Islet of Langerhans (tissue), 1 donor: ENCODE measurements around the gene HMGN4.
"Not testable (repeated sequence)": the region's sequence is repeated elsewhere in the genome, so short reads cannot be mapped to it uniquely, and the experiment has no call there.

ENCODE experiments used
- FAIRE-seq: peaks from one replicate; lab custom pipeline; 2011; peaks lifted over from hg19 to GRCh38; lab: Jason Lieb, UNC

The HMGN4 gene

DNA sequence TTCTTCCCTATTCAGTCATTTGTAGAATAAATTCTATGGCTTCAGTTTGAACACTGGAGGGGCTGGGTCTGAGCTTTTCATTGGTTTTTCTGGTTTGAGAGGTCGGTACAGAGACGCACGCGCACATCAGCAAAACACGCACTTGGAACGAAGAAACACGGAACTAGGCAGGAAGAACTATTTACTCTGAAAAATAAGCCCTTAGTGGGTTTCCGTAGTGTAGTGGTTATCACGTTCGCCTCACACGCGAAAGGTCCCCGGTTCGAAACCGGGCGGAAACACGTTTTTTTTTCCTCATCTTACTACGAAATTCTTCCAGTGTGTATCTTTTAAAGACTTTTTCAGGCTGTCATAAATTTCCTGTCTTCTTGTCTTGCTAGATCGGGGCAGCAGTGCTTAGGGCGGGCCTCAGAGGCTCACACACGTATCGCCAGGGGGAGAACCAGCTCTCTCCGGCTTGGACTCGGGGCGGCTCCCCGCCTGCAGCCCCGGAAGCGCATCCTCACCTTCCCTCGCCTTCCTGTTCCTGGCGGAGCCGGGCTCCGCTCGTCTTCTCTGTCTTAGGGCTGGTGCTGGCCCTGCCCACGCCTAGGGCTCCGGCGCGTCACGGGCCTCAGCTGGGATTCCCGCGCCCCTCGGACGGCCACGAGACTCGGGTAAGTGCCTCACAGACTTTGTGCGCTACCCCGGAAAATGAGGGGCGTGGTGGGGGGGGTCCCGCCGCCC is at the start of gene HMGN4:
Gene HMGN4 (plus strand): TSS at position 521 of the 726 bp plus-strand sequence. CDS start 6,841 bp downstream, outside the sequence.
- FAIRE-seq: no peak

DNA sequence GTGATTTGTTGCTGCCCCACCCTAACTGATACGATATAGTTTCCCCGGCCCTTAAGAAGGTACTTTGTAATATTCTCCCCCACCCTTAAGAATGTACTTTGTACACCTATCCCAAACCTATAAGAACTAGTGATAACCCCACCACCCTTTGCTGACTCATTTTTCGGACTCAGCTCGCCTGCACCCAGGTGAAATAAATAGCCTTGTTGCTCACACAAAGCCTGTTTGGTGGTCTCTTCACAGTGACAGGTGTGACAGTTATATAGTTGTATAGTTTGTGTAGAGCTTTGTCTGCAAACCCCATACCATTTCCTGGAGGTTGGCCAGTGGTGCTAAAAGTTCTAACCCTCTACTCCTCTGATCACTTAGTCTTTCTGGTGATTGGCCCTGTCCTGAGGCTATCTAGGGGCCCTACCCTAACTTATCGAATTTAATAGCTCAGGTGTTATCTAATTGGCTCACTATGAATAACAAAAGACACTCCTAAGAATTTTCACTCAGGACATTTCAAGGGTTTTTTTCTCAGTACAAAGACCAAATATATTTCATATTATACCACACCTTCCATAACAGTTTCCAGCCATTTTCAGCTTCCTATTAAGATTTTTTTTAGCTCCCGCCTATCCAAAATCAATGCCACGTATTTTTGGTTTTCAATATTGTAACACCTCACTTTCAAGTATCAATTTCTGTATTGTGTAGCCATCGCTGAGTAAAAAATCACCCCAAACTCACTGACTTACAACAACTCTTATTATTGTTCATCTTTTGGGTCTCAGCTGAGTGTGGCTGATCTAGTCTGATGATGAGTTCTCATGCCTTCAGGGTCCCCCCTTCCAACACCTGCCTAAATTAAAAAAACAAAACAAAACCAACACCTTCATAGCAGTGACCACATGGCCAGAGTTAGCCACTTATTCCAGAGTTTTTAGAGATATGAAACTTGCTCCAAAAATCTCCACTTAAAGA is 47.9 kb upstream of the HMGN4 start:
- no peak for FAIRE-seq

DNA sequence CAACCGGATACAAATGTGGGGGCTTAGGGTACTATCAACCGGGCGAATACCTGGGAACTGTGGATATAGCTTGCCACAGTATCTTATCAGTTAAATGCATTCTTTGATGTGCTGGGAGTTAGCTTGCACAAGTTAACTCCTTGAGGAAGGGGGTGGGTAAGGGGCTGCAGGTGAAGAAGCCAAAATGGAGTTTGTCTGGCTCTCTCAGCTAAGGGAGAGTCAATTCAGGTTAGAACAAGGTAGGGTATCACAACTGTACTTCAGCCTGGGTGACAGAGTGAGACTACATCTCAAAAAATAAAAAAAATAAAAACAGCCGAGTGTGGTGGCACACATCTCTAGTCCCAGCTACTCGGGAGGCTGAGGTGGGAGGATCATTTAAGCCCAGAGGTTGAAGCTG is 46.6 kb upstream of the HMGN4 start:
- no peak for FAIRE-seq

DNA sequence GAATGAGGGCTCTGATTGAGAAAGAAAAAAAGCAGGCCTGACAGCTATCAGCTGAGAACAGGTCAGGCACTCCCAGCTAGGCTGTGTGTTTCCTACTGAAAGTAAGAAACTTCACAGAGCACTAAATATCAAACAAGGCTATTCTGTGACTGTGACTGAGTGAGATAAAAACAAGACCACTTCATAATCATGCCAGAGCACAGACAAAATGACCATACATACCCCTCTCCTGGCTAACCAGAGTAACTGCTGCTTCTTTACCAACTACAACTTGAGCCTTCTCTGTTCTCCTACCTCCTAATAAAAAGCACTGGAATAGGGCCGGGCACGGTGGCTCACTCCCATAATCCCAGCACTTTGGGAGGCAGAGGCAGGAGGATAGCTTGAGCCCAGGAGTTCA is 44.9 kb upstream of the HMGN4 start:
- no peak for FAIRE-seq

DNA sequence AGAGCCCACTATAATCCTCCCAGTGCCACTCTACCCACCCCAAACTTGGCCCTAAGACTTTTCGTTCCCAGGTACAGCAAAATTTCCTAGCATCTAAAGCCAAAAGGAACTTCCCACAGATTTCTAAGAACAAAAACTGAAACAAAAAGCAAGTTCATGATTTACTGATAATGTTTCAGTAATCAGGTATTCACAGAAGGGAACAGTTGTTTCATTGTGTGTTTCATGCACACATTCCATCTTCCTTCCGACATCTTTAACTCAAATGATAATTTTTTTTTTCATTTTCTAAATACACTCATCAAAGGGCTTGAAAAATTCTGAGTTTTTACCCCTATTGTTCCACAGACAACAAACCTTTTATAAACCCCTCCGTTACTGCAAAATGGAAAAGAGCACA is 44.0 kb upstream of the HMGN4 start:
- FAIRE-seq: no peak

DNA sequence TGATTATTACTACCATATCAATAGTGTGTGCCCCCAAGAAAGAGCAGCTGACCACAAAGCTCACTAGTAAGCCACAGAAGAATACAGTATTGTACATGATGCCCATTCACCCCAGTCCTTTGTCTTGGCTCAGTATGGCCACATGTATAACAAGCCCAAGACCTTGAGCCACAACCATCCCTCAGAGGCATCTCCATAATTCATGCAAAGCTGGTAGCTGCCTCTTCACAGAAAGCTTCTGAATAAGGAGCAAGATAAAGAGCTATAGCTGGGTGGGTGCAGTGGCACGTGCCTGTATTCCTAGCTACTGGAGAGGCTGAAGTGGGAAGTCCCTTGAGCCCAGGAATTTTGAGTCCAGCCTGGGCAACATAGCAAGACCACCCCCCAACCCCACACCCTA is 42.9 kb upstream of the HMGN4 start:
- no peak for FAIRE-seq

DNA sequence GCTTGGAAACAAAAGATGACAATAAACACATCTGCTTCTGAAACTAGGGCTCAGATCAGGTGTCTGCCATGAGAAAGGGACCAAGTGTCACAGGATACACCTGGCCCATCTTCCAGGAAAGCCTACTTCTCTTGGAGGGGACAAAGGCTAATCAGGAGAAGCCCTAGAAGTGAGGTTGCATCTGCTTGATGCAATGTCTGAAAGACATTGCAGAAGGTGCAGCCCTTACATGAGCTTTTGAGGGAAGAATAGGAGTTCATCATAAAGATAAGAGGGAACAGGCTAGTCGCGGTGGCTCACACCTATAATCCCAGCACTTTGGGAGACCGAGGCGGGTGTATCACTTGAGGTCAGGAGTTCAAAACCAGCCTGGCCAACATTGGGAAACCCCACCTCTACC is 40.6 kb upstream of the HMGN4 start:
- FAIRE-seq: no peak

DNA sequence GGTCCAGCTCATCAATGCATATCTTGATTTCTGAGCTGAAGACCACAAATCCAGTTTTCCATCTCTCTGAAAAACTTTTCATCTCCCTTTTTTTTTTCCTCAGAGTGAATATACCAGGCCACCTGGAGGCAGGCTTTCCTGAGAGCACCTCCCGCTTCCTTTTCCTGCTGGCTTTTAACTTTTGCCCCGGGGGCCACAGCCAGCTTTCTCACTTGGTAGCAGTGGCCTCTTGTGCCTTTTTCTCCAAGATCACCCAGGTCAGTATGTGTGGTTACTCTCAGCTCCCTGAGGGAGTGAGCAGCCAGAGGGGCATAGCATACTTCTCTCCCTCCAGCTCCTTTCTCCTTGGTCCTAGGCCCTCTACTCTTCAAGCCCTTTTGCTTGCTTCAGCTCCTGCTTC is 38.1 kb upstream of the HMGN4 start, which contains the start of gene BTN1A1:
Gene BTN1A1 (plus strand): TSS at position 202 of the 400 bp plus-strand sequence. CDS start 984 bp downstream, outside the sequence.
- FAIRE-seq: no peak

DNA sequence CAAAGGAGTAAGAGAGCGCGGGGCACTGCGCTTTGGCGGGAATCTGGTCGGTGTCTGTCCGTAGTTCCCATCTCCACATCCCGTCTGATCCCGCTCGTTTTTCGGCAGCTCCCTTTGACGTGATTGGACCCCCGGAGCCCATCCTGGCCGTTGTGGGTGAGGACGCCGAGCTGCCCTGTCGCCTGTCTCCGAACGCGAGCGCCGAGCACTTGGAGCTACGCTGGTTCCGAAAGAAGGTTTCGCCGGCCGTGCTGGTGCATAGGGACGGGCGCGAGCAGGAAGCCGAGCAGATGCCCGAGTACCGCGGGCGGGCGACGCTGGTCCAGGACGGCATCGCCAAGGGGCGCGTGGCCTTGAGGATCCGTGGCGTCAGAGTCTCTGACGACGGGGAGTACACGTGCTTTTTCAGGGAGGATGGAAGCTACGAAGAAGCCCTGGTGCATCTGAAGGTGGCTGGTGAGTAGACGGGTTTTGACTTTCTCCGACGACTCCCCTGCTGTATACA is 36.6 kb upstream of the HMGN4 start:
- FAIRE-seq: no peak

DNA sequence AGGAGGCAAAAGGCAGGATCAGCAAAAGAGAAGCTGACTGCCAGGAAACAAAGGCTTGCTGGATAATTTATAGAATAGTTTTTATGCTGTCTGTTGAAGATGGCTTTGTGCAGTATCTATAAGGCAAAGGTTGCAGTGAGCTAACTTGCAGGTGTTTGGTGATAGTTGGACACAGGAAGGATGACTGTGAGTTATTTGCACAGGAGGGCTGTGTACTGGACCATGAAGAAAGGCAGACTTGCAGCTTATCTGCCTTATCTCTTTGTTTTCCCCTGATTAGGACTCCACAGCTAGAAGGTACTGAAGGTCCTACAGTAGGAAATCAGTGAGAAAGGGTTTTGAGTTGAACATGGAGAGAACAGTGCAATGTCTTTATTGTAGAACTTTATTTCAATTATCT is 36.0 kb upstream of the HMGN4 start:
- no peak for FAIRE-seq

DNA sequence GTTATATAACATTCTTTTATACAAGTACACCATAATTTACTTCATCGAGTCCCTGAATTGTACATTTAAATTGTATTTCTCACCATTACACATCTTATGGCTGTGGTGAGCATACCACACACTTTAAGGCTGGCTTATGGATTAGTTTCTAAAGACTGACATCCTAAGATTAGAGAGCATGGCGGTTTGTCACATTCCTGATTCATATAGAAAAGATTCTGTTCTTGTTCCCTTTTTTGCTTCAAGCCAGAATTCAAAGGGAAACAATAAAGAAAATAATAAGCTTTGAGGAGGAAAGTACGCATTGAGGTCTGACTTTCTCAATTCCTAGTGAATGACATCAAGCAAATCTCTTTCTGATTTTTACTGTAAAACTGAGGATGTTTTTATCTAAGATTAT is 35.5 kb upstream of the HMGN4 start:
- FAIRE-seq: no peak

DNA sequence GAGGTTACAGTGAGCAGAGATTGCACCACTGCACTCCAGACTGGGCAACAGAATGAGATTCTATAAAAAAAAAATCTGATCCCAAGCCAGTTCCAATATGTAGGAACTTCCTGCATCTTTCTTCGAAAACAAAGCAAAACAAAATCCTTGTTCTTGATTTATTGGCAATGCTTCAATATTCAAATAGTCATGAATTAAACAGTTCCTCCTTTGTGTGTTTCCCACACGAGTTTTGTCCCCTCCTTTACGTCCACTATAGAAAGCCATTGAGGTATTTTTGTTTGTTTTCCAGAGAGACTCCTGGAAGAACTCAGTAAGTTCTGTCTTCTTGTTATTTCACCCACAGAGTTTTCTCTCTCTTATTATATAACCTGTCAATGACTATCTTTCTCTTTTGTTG is 30.5 kb upstream of the HMGN4 start:
- no peak for FAIRE-seq

DNA sequence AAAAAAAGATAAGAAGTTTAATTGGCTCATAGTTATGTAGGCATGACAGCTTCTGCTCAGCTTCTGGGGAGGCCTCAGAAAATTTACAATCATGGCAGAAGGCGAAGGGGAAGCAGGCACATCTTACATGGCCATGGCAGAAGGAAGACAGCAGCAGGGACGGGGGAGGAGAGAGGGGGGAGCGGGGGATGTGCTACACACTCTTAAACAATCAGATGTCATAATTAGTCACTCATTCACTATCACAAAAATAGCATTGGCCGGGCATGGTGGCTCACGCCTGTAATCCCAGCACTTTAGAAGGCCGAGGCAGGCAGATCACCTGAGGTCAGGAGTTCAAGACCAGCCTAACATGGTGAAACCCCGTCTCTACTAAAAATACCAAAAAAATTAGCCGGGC is 27.1 kb upstream of the HMGN4 start:
- FAIRE-seq: not testable (repeated sequence)

DNA sequence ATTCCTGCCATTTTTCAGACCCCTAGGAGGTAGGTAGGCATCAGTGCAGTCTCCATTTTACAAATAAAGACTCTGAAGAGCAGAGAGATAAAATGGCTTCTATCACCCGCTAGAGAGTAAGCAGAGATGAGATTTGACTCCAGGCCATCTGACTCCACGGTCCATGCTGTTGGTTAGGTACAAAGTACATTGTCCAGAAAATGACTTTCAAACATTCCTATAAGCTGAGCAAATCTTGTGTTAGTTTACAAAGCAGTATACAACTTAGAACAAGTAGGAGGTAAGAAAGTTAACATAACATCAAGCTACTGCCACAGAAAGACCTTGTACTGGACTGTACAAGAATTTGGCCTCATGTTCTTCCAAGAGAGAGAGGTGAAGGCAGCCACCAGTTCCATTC is 23.2 kb upstream of the HMGN4 start:
- FAIRE-seq: no peak

DNA sequence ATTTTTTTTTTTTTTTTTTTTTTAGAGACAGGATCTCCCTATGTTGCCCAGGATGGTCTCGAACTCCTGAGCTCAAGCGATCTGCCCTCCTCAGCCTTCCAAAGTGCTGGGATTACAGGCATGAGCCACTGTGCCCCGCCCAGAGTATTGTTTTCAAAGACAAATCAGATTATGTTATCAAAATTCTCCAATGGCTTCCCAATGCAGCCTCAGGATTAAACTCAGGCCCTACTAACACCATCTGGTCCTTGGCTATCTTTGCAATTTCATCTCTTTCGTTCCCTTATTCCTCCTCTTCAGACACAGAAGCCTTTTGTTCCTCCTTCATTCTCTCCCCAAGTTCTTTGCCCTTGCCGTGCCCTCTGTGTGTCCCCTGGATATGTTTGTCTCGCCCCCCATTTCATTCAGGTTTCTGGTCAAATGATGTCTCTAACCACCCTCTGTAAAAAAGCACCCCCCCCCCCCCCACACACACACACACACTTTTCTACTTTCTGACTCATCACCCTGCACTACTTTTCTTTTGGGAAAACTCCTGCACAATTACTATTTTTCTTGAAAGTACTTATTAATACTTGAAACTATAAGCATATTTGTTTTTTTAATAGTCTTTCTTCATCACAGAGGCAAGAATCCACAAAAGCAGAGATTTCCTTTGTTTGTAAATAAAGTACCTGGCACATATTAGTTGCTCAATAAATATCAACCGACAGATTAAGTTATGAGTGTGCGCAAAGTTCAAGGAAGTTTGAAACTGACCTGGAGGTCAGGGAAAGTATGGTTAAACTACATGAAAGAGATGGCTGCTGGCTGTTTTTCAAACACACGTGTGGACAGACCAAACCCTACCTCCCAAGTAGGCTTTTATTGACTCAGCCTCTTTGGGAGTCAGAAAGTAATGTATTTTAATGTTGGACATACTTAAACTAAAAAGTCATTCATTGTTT is 21.4 kb upstream of the HMGN4 start:
- no peak for FAIRE-seq

DNA sequence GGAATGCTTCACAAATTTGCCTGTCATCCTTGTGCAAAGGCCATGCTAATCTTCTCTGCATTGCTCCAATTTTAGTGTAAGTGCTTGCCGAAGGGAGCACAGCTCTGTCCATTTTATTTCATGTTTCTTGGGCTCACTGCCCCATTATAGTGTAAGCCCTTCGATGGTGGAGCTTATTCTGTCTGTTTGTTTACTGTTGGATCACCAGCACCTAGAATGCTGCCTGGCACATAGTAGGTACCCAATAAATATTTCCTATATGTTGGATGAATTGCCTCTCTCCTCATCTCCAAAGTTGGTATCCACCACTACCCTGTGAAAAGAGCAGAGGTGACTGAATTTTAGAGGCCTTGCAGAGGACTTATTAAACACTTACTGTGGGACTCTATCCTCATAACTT is 18.8 kb upstream of the HMGN4 start:
- FAIRE-seq: no peak

DNA sequence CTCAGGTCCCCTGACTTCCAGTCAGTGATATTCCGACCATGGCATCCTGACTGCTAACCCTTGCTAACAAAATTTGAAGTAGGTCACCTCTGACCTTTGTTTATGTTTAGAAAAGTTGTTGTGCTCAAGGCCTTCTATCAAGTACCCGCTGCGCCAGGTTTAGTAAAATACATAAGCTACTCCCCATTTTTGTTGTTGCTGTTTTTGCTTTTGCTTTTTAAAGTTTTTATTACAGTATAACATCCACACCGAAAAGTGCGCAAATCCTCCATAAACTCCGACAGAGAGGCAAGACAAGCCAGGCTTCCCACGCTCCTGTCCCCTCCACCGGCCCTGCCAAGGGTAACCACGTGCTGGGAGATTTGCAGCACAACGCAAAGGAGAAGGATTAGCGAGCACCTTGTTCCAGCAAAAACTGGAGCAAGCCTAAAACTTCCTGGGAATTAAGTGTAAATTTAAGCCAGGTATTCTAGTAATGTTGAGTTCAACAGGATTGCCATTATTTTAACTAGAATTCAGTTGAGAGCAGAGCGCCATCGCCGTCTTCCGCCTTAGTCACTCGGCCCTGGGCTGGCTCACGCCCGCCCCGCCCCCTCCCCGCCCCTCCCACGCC is 17.8 kb upstream of the HMGN4 start:
- FAIRE-seq: no peak

DNA sequence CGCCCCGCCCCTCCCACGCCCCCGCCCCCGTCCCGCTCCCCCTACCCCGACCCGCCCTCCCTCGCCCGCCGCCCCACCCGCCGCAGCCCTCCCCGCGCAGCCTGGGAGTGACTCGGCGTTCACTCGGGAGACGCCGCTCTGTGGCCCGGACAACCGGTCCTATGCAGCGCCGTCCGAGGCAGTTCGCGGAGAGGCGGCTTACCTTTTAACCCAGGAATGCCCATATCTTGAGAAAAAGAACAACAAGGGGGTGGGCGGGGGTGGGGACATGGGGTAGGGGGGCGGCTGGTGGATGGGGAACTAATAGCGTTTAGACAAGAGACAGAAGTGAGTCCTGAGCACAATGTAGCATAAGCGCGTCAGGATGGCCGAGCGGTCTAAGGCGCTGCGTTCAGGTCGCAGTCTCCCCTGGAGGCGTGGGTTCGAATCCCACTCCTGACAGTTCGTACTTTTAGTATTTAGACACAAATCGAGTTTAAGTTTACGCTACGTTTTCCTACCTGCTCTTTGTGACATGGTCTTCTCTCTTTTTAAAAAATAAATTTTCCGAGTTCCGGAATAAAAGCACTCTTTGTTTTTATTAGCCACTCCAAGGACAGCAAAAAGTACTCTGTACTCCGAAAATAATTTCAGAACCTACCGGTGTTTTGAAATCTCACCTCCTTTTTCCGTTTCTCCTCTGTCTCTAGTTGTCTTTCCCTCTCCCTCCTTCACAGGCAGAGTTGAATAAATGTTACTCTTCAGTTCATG is 17.1 kb upstream of the HMGN4 start:
- FAIRE-seq: peak; percentile 71

DNA sequence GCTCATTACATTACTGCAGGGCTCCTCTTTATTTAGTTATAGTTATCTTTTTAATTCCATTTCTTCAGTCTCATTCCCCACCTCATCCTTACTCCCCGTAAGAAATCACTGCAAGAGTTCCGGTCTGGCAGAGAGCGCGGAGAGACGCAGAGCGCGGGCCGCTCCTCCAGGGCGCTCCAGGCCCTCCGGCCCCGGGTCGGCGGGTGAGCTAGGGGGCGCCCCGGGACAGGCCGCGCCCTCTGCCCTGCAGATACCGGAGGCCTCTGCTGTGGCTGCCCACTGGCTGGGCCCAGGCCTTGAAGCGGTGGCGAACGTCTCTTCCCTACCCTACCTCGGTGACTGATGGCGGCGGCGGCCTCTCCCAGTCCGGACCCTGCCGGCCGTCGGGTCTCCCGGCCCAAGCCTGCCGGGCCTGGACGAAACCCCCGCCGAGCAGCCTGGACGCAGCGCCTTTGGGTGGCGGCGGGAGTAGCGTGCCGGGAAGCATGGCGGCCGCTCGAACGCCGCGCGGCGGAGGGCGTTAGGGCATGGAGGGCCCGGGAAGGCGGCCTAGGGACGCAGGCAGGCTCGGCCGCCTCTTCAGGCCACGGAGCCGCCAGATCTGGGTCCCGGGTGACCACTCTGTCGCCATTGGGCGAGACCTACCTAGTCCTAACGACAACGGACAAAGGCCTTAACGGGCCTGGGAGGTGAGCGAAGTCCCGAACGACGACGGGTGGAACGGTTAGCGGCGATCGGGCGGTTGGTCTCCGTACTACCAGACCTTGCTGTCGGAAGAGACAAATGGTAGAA is 16.4 kb upstream of the HMGN4 start:
- no peak for FAIRE-seq
